Esophagus muscularis mucosa (tissue), 4 donors: ENCODE measurements around the gene NPHP1. TPM values are rescaled to one million over a fixed set of nuclear protein-coding genes. Genes with fewer than 3 reads are reported as not detected.
"Not testable (repeated sequence)": the region's sequence is repeated elsewhere in the genome, so short reads cannot be mapped to it uniquely, and the experiment has no call there.

Source experiments
- DNase-seq: peaks from one replicate; pipeline ENCODE4 v3.0.0-alpha.2; 2017; ENCODE audit errors: extremely low spot score
- H3K27ac ChIP-seq, 4 donors: fragments of 200-600 bp; sonication (generic); replicated peaks in 1 of 4; 1 replicate in 3 of 4; 2 replicates in 1 of 4; pipeline ENCODE4 v1.5.1; 2016 to 2019; ENCODE audit warnings: mild to moderate bottlenecking in 1 of 4
- H3K27me3 ChIP-seq, 4 donors: fragments of 200-600 bp; sonication (generic); one replicate each; pipeline versions ENCODE4 v1.5.1 to v1.6.0; 2016 to 2019
- H3K36me3 ChIP-seq, 4 donors: fragments of 200-600 bp; sonication (generic); one replicate each; pipeline ENCODE4 v1.5.1; 2016 to 2019
- H3K4me1 ChIP-seq, 4 donors: fragments of 200-600 bp; sonication (generic); one replicate each; pipeline ENCODE4 v1.5.1; 2016 to 2019
- H3K4me3 ChIP-seq, 4 donors: fragments of 200-600 bp; sonication (generic); 1 replicate in 2 of 4; 2 replicates in 2 of 4; pipeline ENCODE4 v1.5.1; 2016 to 2019; ENCODE audit warnings: mild to moderate bottlenecking in 4 of 4, moderate library complexity in 1 of 4
- H3K9me3 ChIP-seq, 4 donors: fragments of 200-600 bp; sonication (generic); 1 replicate in 3 of 4; 2 replicates in 1 of 4; pipeline ENCODE4 v1.5.1; 2016 to 2019
- CTCF ChIP-seq, 3 experiments: fragments of 200-600 bp in 2 of 3; fragments of 450-650 bp in 1 of 3; sonication (generic) in 2 of 3; IDR thresholded peaks; one replicate each; pipeline ENCODE4 v1.5.1; 2017 to 2019; ENCODE audit warnings: antibody characterized with exemption in 3 of 3, mild to moderate bottlenecking in 2 of 3, moderate library complexity in 1 of 3
- EP300 ChIP-seq: sonication (generic); formaldehyde crosslinking; IDR thresholded peaks from one replicate; pipeline ENCODE4 v1.6.1; 2017; ENCODE audit warnings: antibody characterized with exemption
- POLR2A ChIP-seq: fragments of 450-650 bp; IDR thresholded peaks from one replicate; pipeline ENCODE4 v1.6.1; 2017; ENCODE audit warnings: antibody characterized with exemption, moderate library complexity, mild to moderate bottlenecking, low read depth
- POLR2AphosphoS5 ChIP-seq, 2 donors: sonication (generic); formaldehyde crosslinking; IDR thresholded peaks; one replicate each; pipeline ENCODE4 v1.6.1; 2017; ENCODE audit warnings: antibody characterized with exemption in 2 of 2
- WGBS: methylation state at CpG from one replicate; pipeline ENCODE4 v1.1.5; 2018; 5-methylcytosine and 5-hydroxymethylcytosine counted together
- intact Hi-C: fragments of 100-400 bp; cut with DNase I; formaldehyde crosslinking; loops from one replicate; pipeline ENCODE4 v1.15.1; 2023
- total RNA-seq, 4 donors: library from RNA; depleted of rRNA; stranded (reverse); fragments of >200 nt; gene quantifications; one replicate each; pipeline versions ENCODE4 v1.1.0 to v1.2.1, GENCODE V29; 2016

The NPHP1 gene
- total RNA-seq, 4 donors from 2014 or later: 6.3 to 9.7 (median 7.3) TPM

GRCh38 chr2:110205660-110206455 lies 1.0 kb upstream of the NPHP1 start:
- intact Hi-C loops: no loop called here
- Histone ChIP-seq H3K27ac (peak overlapping the region in 1 of 4 donors; percentile 65), H3K4me3 (no peak overlapping the region), H3K4me1 (peaks cover 14 to 26% (median 20%) of the 10 kb centered on the region in 4 donors), H3K27me3 (no peaks in the 10 kb centered on the region), H3K36me3 (peaks cover 0 to 20% (median 19%) of the 10 kb centered on the region in 4 donors), H3K9me3 (no peaks in the 10 kb centered on the region)
- no peak for TF ChIP-seq POLR2AphosphoS5 (IDR thresholded peaks at IDR 0.05)
- no peak for TF ChIP-seq EP300
- no peak for TF ChIP-seq POLR2A
- TF ChIP-seq CTCF (IDR thresholded peaks at IDR 0.05): no peak
- WGBS: 42% methylated on average over 3 of the region's 3 CpGs
- no peak for DNase-seq

GRCh38 chr2:110198016-110198415 lies 6.8 kb downstream of the NPHP1 start:
- no peaks in the 10 kb centered on the region for H3K9me3 ChIP-seq
- no peak for DNase-seq
- no peaks in the 10 kb centered on the region for H3K27me3 ChIP-seq
- TF ChIP-seq POLR2AphosphoS5 (IDR thresholded peaks at IDR 0.05): no peak
- TF ChIP-seq POLR2A: no peak
- TF ChIP-seq CTCF (IDR thresholded peaks at IDR 0.05): no peak
- no peak for TF ChIP-seq EP300
- H3K4me1 ChIP-seq: no peaks in the 10 kb centered on the region
- peaks cover 0 to 21% (median 0%) of the 10 kb centered on the region in 4 donors for H3K36me3 ChIP-seq
- H3K4me3 ChIP-seq: no peak overlapping the region
- WGBS: 83% methylated on average over 3 of the region's 3 CpGs
- intact Hi-C loops: no loop called here
- H3K27ac ChIP-seq: no peak overlapping the region

DNA sequence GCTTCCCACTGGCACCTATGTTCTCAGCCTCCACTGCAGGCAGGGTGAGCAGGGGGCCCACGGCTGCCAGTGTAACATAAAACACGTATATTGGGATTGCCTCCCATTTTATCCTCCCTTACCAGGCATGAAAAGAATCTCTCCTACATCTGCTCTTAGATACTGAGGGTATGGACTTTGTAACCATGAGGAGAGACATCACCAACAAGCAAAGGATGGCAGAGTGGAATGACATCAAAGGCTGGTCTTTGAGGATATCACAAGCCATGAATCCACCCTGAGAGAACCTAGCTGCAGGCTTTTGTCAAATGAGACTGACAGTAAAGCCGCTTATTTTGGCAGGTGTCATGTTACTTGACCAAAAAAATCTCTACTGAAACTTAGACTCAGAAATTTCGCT lies 7.4 kb downstream of the NPHP1 start:
- Histone ChIP-seq H3K27me3 (no peaks in the 10 kb centered on the region), H3K27ac (no peak overlapping the region), H3K4me3 (no peak overlapping the region), H3K9me3 (no peaks in the 10 kb centered on the region), H3K4me1 (no peaks in the 10 kb centered on the region), H3K36me3 (peaks cover 0 to 21% (median 0%) of the 10 kb centered on the region in 4 donors)
- intact Hi-C loops: no loop called here
- TF ChIP-seq POLR2AphosphoS5 (IDR thresholded peaks at IDR 0.05): no peak
- TF ChIP-seq CTCF (IDR thresholded peaks at IDR 0.05): no peak
- no peak for TF ChIP-seq POLR2A
- TF ChIP-seq EP300: no peak
- 86% methylated on average over 4 of the region's 4 CpGs for WGBS
- no peak for DNase-seq

- WGBS: 99% methylated on average over 13 of the region's 23 CpGs
- H3K4me1 ChIP-seq, H3K9me3 ChIP-seq, DNase-seq, intact Hi-C loops, H3K27me3 ChIP-seq, H3K27ac ChIP-seq, H3K4me3 ChIP-seq: not testable (repeated sequence)
- H3K36me3 ChIP-seq: peaks cover 0 to 22% (median 13%) of the 10 kb centered on the region in 4 donors
Observed at GRCh38 chr2:110190169-110190568, 14.6 kb downstream of the NPHP1 start.

- DNase-seq: no peak
- Histone ChIP-seq H3K9me3 (peaks cover 0 to 16% (median 0%) of the 10 kb centered on the region in 4 donors), H3K4me3 (no peak overlapping the region), H3K36me3 (peaks cover 0 to 17% (median 3%) of the 10 kb centered on the region in 4 donors), H3K27me3 (no peaks in the 10 kb centered on the region), H3K4me1 (no peaks in the 10 kb centered on the region), H3K27ac (no peak overlapping the region)
- 98% methylated on average over 2 of the region's 2 CpGs for WGBS
- intact Hi-C loops: no loop called here
- no peak for TF ChIP-seq POLR2A
- no peak for TF ChIP-seq CTCF (IDR thresholded peaks at IDR 0.05)
- TF ChIP-seq POLR2AphosphoS5 (IDR thresholded peaks at IDR 0.05): no peak
- TF ChIP-seq EP300: no peak
Observed at GRCh38 chr2:110182449-110182848, 22.4 kb downstream of the NPHP1 start.
